Activated naive CD4-positive, alpha-beta T cell treated with anti-CD3 and anti-CD28 coated beads, Interleukin-2, amount 50 U/mL, for 24 hours (primary cell): ENCODE data around the gene PSENEN.
"Not testable (repeated sequence)": the region's sequence is repeated elsewhere in the genome, so short reads cannot be mapped to it uniquely, and the experiment has no call there.

Experiments
- H3K27ac Mint-ChIP-seq: one replicate; pipeline ENCODE4 v1.8.0; 2021; ENCODE audit warnings: mild to moderate bottlenecking, mixed read lengths
- H3K27me3 Mint-ChIP-seq: one replicate; pipeline ENCODE4 v1.8.0; 2021; ENCODE audit warnings: mixed read lengths
- H3K36me3 Mint-ChIP-seq: one replicate; pipeline ENCODE4 v1.8.0; 2021; ENCODE audit warnings: mixed read lengths
- H3K4me1 Mint-ChIP-seq: one replicate; pipeline ENCODE4 v1.8.0; 2021; ENCODE audit warnings: mixed read lengths
- H3K4me3 Mint-ChIP-seq: one replicate; pipeline ENCODE4 v1.8.0; 2021; ENCODE audit warnings: mild to moderate bottlenecking, mixed read lengths
- H3K9me3 Mint-ChIP-seq: one replicate; pipeline ENCODE4 v1.8.0; 2021; ENCODE audit warnings: mixed read lengths

PSENEN gene

DNA sequence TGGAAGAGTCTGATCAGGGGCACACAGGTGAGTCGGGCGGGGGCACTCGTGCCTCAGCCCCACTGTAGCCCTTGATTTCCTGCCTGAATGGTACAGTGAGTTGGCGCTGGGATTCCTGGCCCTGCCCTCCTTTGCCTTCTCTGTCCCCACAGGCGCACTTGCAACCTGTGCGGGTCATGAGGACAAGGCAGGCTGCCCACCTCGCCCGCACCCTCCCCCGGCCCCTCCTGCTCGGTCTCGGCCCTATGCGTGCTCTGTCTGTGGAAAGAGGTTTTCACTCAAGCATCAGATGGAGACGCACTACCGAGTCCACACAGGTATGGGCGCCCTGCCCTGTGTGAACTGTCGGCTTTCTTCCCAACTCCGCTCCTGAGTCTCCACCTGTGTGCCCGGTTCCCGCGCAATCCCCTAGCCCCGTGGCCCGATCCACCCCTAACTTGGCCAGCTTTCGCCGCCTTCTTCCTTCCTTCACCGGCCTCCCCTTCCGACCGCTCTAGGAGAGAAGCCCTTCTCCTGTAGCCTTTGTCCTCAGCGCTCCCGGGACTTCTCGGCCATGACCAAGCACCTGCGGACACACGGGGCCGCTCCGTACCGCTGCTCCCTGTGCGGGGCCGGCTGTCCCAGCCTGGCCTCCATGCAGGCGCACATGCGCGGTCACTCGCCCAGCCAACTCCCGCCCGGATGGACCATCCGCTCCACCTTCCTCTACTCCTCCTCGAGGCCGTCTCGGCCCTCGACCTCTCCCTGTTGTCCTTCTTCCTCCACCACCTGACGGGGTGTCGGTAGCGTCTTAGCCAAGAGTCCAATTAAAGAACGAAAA lies 29.3 kb upstream of the PSENEN start:
- Mint-ChIP-seq H3K27ac (peak overlapping the region; percentile 97), H3K4me1 (peaks cover 63% of the 10 kb centered on the region), H3K9me3 (no peaks in the 10 kb centered on the region)

DNA sequence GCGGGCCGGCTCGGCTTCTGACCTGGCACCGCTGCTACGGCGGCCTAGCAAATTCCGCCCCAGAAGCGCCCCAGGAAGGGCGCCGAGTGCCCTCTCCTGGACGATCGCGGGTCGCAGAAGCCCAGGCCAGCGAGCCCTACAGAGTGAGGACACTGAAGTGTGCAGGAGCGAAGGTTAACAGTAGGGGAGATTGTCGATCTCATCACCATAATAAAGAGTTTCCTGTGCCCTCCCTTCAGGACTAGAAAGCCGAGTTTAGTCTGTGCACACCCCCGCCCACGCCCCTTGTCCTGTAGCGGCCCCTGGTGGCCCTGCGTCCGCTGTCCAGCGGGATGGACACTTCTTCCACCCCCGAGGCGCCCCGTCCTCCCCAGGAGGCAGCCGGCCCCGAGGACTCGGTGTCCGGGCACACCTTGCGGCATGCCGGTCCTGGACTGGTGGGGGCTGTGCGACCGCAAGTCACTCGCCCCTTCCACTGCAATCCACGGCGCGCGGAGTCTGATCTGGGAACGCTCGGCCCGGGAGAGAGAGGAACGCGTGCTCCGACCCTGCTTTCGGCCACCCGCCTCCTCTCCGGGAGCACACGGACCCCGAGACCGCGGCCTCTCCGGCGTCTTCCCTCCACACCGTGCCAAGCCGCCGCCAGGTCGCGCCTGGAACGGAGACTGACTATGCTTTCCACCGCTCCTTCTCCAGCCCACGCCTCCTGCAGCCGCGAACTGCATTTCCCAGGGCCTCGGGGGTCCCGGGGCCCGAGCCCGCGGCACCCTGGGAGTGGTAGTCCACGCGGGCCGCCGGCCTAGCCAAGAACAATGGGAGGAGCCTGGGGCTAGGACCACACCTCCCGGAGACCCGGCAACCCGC lies 28.4 kb upstream of the PSENEN start:
- H3K9me3 Mint-ChIP-seq: no peaks in the 10 kb centered on the region
- H3K36me3 Mint-ChIP-seq: peaks cover 5% of the 10 kb centered on the region
- peak overlapping the region; percentile 97 for H3K27ac Mint-ChIP-seq
- H3K4me3 Mint-ChIP-seq: peak overlapping the region; percentile 99
- peaks cover 63% of the 10 kb centered on the region for H3K4me1 Mint-ChIP-seq
- H3K27me3 Mint-ChIP-seq: no peaks in the 10 kb centered on the region

More for the DNA sequence above, 29.3 kb upstream of the PSENEN start:
- peak overlapping the region; percentile 99 for H3K4me3 Mint-ChIP-seq
- H3K36me3 Mint-ChIP-seq: peaks cover 5% of the 10 kb centered on the region
- H3K27me3 Mint-ChIP-seq: no peaks in the 10 kb centered on the region

DNA sequence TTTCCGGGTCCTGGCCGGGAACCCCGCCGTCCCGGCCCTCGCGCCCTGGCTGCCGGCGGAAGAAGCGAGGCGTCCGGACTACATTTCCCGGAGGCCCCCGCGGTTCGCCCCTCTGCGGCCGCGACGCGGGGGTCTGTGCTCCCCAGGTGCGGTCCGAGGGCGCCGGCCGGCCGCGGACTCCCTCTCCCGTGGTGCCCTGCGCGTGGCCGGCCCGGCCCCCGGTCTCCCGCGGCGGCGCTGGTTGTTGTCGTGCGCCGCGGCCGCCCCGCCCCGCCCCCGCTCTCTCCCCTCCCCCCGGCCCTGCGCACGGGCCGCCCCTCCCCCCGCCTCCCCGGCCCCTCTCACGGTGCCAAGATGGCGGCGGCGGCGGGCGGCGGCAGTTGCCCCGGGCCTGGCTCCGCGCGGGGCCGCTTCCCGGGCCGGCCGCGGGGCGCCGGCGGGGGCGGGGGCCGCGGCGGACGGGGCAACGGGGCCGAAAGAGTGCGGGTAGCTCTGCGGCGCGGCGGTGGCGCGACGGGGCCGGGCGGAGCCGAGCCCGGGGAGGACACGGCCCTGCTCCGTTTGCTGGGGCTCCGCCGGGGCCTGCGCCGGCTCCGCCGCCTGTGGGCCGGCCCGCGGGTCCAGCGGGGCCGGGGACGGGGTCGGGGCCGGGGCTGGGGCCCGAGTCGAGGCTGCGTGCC lies 27.6 kb upstream of the PSENEN start, which contains the start of gene KMT2B:
KMT2B (plus strand) TSS at position 339 of the 680 bp plus-strand sequence; CDS start at position 355, 16 bp downstream.
- H3K36me3 Mint-ChIP-seq: peaks cover 5% of the 10 kb centered on the region
- H3K4me1 Mint-ChIP-seq: peaks cover 55% of the 10 kb centered on the region
- peak within 1 kb of the TSS; percentile 97 for H3K27ac Mint-ChIP-seq

DNA sequence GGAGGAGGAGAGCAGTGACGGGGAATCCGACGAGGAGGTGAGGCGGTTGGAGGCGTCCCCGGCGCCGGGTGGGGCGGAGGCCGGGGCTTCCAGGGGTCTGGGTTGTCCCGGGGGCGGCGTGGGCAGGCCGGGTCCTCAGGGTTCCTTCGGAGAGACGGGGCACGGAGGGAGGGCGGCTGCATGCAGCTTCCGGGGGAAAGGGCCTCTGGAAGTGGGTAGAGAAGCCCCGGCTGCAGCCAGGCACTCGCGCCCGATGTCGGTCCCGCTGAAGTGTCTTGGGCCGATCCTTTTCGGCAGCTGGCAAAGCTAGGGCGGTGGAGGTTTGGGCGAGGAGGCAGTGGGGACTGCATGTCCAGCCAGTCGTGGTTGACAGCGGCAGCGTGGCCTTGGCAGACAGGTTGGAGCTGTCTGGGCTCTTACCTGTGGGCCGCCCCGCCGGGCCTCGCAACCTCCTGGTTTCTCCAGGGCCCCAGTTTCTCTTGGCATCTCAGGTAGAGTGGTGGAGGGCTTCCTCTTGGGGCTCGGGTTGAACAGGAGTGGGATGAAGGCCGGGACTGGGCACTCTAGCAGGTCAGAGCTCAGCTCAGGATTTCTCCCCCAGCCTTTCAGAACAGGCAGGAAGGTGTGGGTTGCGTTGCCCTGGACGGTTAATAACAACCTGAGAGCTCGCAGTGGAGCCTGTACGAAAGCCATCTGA lies 27.0 kb upstream of the PSENEN start:
- Mint-ChIP-seq H3K4me1 (peaks cover 48% of the 10 kb centered on the region), H3K9me3 (no peaks in the 10 kb centered on the region), H3K27ac (peak overlapping the region; percentile 91), H3K36me3 (peaks cover 5% of the 10 kb centered on the region), H3K27me3 (no peaks in the 10 kb centered on the region), H3K4me3 (peak overlapping the region; percentile 90)

More for the DNA sequence above, 27.6 kb upstream of the PSENEN start, which contains the start of gene KMT2B:
- H3K4me3 Mint-ChIP-seq: peak within 1 kb of the TSS; percentile 99
- H3K9me3 Mint-ChIP-seq: no peaks in the 10 kb centered on the region
- H3K27me3 Mint-ChIP-seq: no peaks in the 10 kb centered on the region

DNA sequence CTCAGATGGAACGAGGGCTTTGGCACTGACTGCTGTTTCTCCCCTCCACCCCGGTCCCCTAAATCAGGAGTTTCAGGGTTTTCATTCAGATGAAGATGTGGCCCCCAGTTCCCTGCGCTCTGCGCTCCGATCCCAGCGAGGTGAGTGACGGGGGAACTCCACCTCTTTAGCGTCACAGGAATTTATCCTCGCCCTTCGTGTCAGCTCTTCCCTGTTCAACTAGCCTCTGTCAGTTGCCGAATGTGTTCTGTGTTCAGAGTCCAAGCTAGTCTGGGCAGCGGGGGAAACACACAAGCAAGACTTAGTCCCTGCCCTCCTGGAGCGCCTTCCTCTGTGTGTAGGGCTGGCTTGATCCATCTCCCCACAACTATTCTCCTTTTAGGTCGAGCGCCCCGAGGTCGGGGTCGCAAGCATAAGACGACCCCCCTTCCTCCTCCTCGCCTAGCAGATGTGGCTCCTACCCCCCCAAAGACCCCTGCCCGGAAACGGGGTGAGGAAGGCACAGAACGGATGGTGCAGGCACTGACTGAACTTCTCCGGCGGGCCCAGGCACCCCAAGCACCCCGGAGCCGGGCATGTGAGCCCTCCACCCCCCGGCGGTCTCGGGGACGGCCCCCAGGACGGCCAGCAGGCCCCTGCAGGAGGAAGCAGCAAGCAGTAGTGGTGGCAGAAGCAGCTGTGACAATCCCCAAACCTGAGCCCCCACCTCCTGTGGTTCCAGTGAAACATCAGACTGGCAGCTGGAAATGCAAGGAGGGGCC lies 25.9 kb upstream of the PSENEN start:
- H3K9me3 Mint-ChIP-seq: no peaks in the 10 kb centered on the region
- H3K4me3 Mint-ChIP-seq: peak overlapping the region; percentile 90
- H3K27me3 Mint-ChIP-seq: no peaks in the 10 kb centered on the region
- H3K4me1 Mint-ChIP-seq: peaks cover 41% of the 10 kb centered on the region
- peaks cover 6% of the 10 kb centered on the region for H3K36me3 Mint-ChIP-seq
- peak overlapping the region; percentile 76 for H3K27ac Mint-ChIP-seq

DNA sequence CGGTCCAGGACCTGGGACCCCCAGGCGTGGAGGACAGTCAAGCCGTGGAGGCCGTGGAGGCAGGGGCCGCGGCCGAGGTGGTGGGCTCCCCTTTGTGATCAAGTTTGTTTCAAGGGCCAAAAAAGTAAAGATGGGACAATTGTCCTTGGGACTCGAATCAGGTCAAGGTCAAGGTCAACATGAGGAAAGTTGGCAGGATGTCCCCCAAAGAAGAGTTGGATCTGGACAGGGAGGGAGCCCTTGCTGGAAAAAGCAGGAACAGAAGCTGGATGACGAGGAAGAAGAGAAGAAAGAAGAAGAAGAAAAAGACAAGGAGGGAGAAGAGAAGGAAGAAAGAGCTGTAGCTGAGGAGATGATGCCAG lies 25.3 kb upstream of the PSENEN start:
- Mint-ChIP-seq H3K27me3 (no peaks in the 10 kb centered on the region), H3K36me3 (peaks cover 6% of the 10 kb centered on the region), H3K9me3 (no peaks in the 10 kb centered on the region), H3K27ac (peak overlapping the region; percentile 57), H3K4me1 (peaks cover 36% of the 10 kb centered on the region), H3K4me3 (peak overlapping the region; percentile 27)

DNA sequence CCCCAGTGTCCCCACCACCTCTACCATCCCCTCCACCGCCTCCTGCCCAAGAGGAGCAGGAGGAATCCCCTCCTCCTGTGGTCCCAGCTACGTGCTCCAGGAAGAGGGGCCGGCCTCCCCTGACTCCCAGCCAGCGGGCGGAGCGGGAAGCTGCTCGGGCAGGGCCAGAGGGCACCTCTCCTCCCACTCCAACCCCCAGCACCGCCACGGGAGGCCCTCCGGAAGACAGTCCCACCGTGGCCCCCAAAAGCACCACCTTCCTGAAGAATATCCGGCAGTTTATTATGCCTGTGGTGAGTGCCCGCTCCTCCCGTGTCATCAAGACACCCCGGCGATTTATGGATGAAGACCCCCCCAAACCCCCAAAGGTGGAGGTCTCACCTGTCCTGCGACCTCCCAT lies 24.8 kb upstream of the PSENEN start:
- Mint-ChIP-seq H3K36me3 (peaks cover 6% of the 10 kb centered on the region), H3K4me3 (no peak overlapping the region), H3K9me3 (no peaks in the 10 kb centered on the region), H3K4me1 (peaks cover 34% of the 10 kb centered on the region), H3K27me3 (no peaks in the 10 kb centered on the region), H3K27ac (no peak overlapping the region)

DNA sequence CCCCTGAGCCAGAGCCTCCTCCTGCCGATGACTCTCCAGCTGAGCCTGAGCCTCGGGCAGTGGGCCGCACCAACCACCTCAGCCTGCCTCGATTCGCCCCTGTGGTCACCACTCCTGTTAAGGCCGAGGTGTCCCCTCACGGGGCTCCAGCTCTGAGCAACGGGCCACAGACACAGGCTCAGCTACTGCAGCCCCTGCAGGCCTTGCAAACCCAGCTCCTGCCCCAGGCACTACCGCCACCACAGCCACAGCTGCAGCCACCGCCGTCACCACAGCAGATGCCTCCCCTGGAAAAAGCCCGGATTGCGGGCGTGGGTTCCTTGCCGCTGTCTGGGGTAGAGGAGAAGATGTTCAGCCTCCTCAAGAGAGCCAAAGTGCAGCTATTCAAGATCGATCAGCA lies 24.1 kb upstream of the PSENEN start:
- peaks cover 6% of the 10 kb centered on the region for H3K36me3 Mint-ChIP-seq
- no peaks in the 10 kb centered on the region for H3K27me3 Mint-ChIP-seq
- no peaks in the 10 kb centered on the region for H3K9me3 Mint-ChIP-seq
- H3K4me1 Mint-ChIP-seq: peaks cover 26% of the 10 kb centered on the region
- no peak overlapping the region for H3K4me3 Mint-ChIP-seq
- H3K27ac Mint-ChIP-seq: no peak overlapping the region

DNA sequence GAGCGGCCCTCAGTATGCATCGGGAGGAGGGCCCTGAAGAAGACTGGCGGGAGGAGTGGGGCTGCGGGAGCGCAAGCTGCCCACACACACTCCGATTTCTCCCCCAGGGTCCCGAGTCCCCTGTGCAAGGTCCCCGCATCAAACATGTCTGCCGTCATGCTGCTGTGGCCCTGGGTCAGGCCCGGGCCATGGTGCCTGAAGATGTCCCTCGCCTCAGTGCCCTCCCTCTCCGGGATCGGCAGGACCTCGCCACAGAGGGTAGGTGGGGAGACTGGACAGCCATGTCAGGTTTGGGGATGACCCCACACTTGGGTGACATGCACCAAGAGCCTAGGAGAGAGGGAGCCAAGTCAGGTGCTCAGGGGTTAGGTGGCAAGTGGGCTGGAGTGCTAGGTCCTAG lies 23.0 kb upstream of the PSENEN start:
- no peak overlapping the region for H3K27ac Mint-ChIP-seq

DNA sequence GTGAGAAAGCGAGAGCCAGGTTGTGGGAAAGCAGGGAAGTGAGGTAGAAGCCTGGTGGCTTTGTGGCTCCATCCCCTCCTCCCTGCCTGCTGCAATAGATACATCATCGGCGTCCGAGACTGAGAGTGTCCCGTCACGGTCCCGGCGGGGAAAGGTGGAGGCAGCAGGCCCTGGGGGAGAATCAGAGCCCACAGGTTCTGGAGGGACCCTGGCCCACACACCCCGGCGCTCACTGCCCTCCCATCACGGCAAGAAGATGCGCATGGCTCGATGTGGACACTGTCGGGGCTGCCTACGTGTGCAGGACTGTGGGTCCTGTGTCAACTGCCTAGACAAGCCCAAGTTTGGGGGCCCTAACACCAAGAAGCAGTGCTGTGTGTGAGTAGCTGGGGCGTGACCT lies 22.6 kb upstream of the PSENEN start:
- peaks cover 22% of the 10 kb centered on the region for H3K4me1 Mint-ChIP-seq
- no peaks in the 10 kb centered on the region for H3K9me3 Mint-ChIP-seq
- H3K27me3 Mint-ChIP-seq: no peaks in the 10 kb centered on the region
- no peak overlapping the region for H3K4me3 Mint-ChIP-seq
- no peak overlapping the region for H3K27ac Mint-ChIP-seq
- H3K36me3 Mint-ChIP-seq: peaks cover 6% of the 10 kb centered on the region

More for the DNA sequence above, 23.0 kb upstream of the PSENEN start:
- H3K36me3 Mint-ChIP-seq: peaks cover 6% of the 10 kb centered on the region
- no peaks in the 10 kb centered on the region for H3K27me3 Mint-ChIP-seq
- H3K4me1 Mint-ChIP-seq: peaks cover 22% of the 10 kb centered on the region
- H3K4me3 Mint-ChIP-seq: no peak overlapping the region
- H3K9me3 Mint-ChIP-seq: no peaks in the 10 kb centered on the region

DNA sequence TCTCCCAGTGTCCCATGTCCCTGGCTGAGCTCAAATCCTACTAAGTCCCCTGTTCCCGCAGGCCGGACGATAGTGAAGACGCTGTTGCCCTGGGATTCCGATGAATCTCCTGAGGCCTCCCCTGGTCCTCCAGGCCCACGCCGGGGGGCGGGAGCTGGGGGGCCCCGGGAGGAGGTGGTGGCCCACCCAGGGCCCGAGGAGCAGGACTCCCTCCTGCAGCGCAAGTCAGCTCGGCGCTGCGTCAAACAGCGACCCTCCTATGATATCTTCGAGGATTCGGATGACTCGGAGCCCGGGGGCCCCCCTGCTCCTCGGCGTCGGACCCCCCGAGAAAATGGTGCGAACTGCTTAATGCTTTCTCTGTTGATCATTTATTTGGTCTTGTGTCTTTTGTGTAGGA lies 21.8 kb upstream of the PSENEN start:
- H3K27me3 Mint-ChIP-seq: no peaks in the 10 kb centered on the region
- no peaks in the 10 kb centered on the region for H3K9me3 Mint-ChIP-seq
- H3K27ac Mint-ChIP-seq: no peak overlapping the region
- H3K36me3 Mint-ChIP-seq: peaks cover 8% of the 10 kb centered on the region
- peaks cover 22% of the 10 kb centered on the region for H3K4me1 Mint-ChIP-seq
- H3K4me3 Mint-ChIP-seq: no peak overlapping the region

DNA sequence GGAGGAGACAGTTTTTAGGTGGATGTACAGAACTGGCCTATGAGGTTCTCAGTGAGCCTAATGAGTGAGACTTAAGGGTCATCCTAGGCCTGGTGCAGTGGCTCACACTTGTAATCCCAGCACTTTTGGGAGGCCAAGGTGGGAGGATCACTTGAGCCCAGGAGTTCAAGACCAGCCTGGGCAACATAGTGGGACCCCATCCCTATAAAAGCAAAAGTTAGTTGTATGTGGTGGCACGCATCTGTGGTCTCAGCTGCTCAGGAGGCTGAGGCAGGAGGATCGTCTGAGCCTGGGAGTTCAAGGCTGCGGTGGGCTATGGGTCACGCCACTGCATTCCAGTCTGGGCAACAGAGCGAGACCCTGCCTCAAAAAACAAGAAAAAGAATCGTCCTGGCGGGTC lies 21.3 kb upstream of the PSENEN start:
- peaks cover 20% of the 10 kb centered on the region for H3K4me1 Mint-ChIP-seq
- H3K27ac Mint-ChIP-seq: peak overlapping the region; percentile 41
- H3K9me3 Mint-ChIP-seq, H3K36me3 Mint-ChIP-seq, H3K4me3 Mint-ChIP-seq, H3K27me3 Mint-ChIP-seq: not testable (repeated sequence)

DNA sequence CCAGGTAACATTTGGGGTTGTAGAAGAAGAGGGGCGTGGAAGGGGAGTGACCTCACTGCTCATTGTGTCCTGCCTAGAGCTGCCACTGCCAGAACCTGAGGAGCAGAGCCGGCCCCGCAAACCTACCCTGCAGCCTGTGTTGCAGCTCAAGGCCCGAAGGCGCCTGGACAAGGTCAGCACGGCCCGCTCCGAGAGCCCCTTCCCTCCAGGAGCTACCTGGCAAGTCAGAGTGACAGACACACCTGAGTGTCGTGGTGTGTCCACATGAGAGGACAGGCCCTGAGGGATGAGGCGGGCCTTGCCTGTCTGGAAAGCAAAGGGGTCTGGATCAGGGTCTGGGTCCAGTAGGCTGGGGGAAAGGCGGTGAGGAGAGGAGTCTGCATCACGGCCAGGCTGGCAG lies 20.9 kb upstream of the PSENEN start:
- Mint-ChIP-seq H3K4me3 (no peak overlapping the region), H3K9me3 (no peaks in the 10 kb centered on the region), H3K27ac (peak overlapping the region; percentile 41), H3K36me3 (peaks cover 8% of the 10 kb centered on the region), H3K4me1 (peaks cover 15% of the 10 kb centered on the region), H3K27me3 (no peaks in the 10 kb centered on the region)

DNA sequence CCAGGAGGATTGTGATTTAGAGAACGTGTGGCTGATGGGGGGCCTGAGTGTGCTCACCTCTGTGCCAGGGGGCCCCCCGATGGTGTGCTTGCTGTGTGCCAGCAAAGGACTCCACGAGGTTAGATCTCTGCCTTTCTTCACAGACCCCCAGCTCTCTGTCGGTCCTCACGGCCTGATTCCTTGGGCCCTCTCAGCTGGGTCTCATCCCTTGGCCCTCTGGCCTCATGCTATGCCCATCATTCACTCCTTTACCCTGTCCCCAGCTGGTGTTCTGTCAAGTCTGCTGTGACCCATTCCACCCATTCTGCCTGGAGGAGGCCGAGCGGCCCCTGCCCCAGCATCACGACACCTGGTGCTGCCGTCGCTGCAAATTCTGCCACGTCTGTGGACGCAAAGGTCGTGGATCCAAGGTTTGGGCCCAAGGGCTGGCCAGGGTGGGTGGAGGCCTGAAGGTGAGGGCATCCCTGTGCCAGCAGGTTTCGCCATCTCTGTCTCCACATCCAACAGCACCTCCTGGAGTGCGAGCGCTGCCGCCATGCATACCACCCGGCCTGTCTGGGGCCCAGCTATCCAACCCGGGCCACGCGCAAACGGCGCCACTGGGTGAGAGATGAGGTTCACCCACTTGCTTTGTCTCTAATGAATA lies 20.1 kb upstream of the PSENEN start:
- H3K36me3 Mint-ChIP-seq: peaks cover 8% of the 10 kb centered on the region
- no peak overlapping the region for H3K4me3 Mint-ChIP-seq
- H3K9me3 Mint-ChIP-seq: no peaks in the 10 kb centered on the region
- peaks cover 11% of the 10 kb centered on the region for H3K4me1 Mint-ChIP-seq
- H3K27ac Mint-ChIP-seq: no peak overlapping the region
- H3K27me3 Mint-ChIP-seq: no peaks in the 10 kb centered on the region
